ENCODE data around the gene IPPK.

- TF ChIP-seq CTCF (IDR thresholded peaks at IDR 0.05) (no peak), POLR2A (IDR thresholded peaks at IDR 0.05) (no peak)
Observed at GRCh38 chr9:92627651-92628050, 42.3 kb downstream of the IPPK start.

Data from lower leg skin (tissue), 3 donors.